H1 (cell line): ENCODE measurements around the gene THOP1. TPM values are rescaled to one million over a fixed set of nuclear protein-coding genes. Genes with fewer than 3 reads are reported as not detected.

ENCODE experiments used
- CTCF ChIA-PET: fragments of 300-600 bp; sonication (Branson Sonifier 250); formaldehyde crosslinking; loops from one replicate; lab custom pipeline; 2021; ENCODE audit not compliant: partially characterized antibody; lab: Charles Lee
- POLR2A ChIA-PET: fragments of 300-600 bp; sonication (Branson Sonifier 250); formaldehyde crosslinking; loops from one replicate; lab custom pipeline; 2021; ENCODE audit warnings: inconsistent platforms; ENCODE audit not compliant: partially characterized antibody; lab: Charles Lee
- DNase-seq, 2 experiments: peaks; one replicate each; pipeline versions ENCODE4 v3.0.0 to v3.0.0-alpha.2; 2010 to 2022; ENCODE audit warnings: low spot score in 2 of 2, low read depth in 1 of 2, mixed read lengths in 1 of 2
- FAIRE-seq: peaks from 2 replicates; lab custom pipeline; 2011; peaks lifted over from hg19 to GRCh38; lab: Jason Lieb, UNC
- H2AFZ ChIP-seq: 2 replicates; pipeline ENCODE4 v1.8.1; 2012; ENCODE audit warnings: low read length, inconsistent platforms
- H2AK5ac ChIP-seq: 2 replicates; pipeline ENCODE4 v1.6.1; 2013; ENCODE audit warnings: low read depth, low read length
- H2BK120ac ChIP-seq: replicated peaks from 2 replicates; pipeline ENCODE3; 2013; ENCODE audit warnings: low read depth, low read length, inconsistent platforms
- H2BK12ac ChIP-seq: 2 replicates; pipeline ENCODE4 v1.6.1; 2013; ENCODE audit warnings: low read depth, low read length
- H2BK15ac ChIP-seq: 2 replicates; pipeline ENCODE4 v1.6.1; 2013; ENCODE audit warnings: low read length
- H2BK20ac ChIP-seq: 2 replicates; pipeline ENCODE4 v1.6.1; 2013; ENCODE audit warnings: low read length
- H2BK5ac ChIP-seq: 2 replicates; pipeline ENCODE4 v1.6.1; 2013; ENCODE audit warnings: low read depth, low read length
- H3K14ac ChIP-seq: 2 replicates; pipeline ENCODE4 v1.6.1; 2013; ENCODE audit warnings: inconsistent platforms; ENCODE audit not compliant: insufficient read length
- H3K18ac ChIP-seq: 2 replicates; pipeline ENCODE4 v1.6.1; 2013; ENCODE audit warnings: low read length; ENCODE audit errors: extremely low read depth
- H3K23ac ChIP-seq: 2 replicates; pipeline ENCODE4 v1.6.1; 2013; ENCODE audit warnings: inconsistent platforms; ENCODE audit not compliant: insufficient read length
- H3K23me2 ChIP-seq: 2 replicates; pipeline ENCODE4 v1.6.1; 2013; ENCODE audit warnings: low read depth, low read length
- H3K27ac ChIP-seq: 2 replicates; pipeline ENCODE4 v1.6.1; 2011; ENCODE audit warnings: low read depth, low read length, inconsistent platforms
- H3K27me3 ChIP-seq, 4 experiments: replicated peaks in 1 of 4; 1 replicate in 1 of 4; 2 replicates in 3 of 4; pipeline versions ENCODE4 v1.6.1 to v1.8.1; 2011 to 2013; ENCODE audit warnings: low read length in 3 of 4, mild to moderate bottlenecking in 3 of 4, inconsistent platforms in 2 of 4, mixed read lengths in 2 of 4, moderate library complexity in 1 of 4; ENCODE audit not compliant: control insufficient read depth in 3 of 4, insufficient read depth in 3 of 4; ENCODE audit errors: extremely low read depth in 1 of 4
- H3K36me3 ChIP-seq, 4 experiments: 2 replicates each; pipeline versions ENCODE4 v1.6.1 to v1.8.1; 2011 to 2013; ENCODE audit warnings: mild to moderate bottlenecking in 4 of 4, low read length in 3 of 4, moderate library complexity in 2 of 4, control low read depth in 1 of 4, inconsistent platforms in 1 of 4; ENCODE audit not compliant: insufficient read depth in 4 of 4, control insufficient read depth in 2 of 4
- H3K4ac ChIP-seq: replicated peaks from 2 replicates; pipeline ENCODE3; 2013; ENCODE audit warnings: low read length, low read depth, mixed read lengths, inconsistent platforms; ENCODE audit not compliant: insufficient read length
- H3K4me1 ChIP-seq, 4 experiments: replicated peaks in 1 of 4; 1 replicate in 1 of 4; 2 replicates in 3 of 4; pipeline versions ENCODE4 v1.6.1 to v1.8.1; 2011 to 2013; ENCODE audit warnings: low read length in 3 of 4, inconsistent platforms in 2 of 4, mixed read lengths in 1 of 4; ENCODE audit not compliant: insufficient read depth in 4 of 4, control insufficient read depth in 3 of 4
- H3K4me2 ChIP-seq, 2 experiments: 2 replicates each; pipeline versions ENCODE4 v1.6.1 to v1.8.1; 2011 to 2013; ENCODE audit warnings: low read depth in 2 of 2, low read length in 2 of 2, control low read depth in 1 of 2, inconsistent platforms in 1 of 2, mild to moderate bottlenecking in 1 of 2; ENCODE audit not compliant: insufficient read depth in 1 of 2
- H3K4me3 ChIP-seq, 4 experiments: fragments of 200-600, 300-600 bp in 1 of 4; sonication (generic), shearing (Covaris generic), sonication (Bioruptor Twin) in 1 of 4; 2 replicates each; pipeline versions ENCODE4 v1.5.1 to v1.8.1; 2011 to 2016; ENCODE audit warnings: low read length in 4 of 4, low read depth in 3 of 4, control low read depth in 2 of 4, inconsistent platforms in 2 of 4, mild to moderate bottlenecking in 2 of 4, mixed read lengths in 1 of 4, moderate library complexity in 1 of 4; ENCODE audit not compliant: insufficient read depth in 2 of 4; ENCODE audit errors: extremely low read depth in 1 of 4
- H3K56ac ChIP-seq: replicated peaks from 2 replicates; pipeline ENCODE3; 2013; ENCODE audit warnings: low read depth, mild to moderate bottlenecking, mixed read lengths, low read length, inconsistent platforms; ENCODE audit not compliant: insufficient read length
- H3K79me1 ChIP-seq: 2 replicates; pipeline ENCODE4 v1.6.1; 2013; ENCODE audit warnings: low read depth, low read length, control low read depth
- H3K79me2 ChIP-seq, 2 experiments: 2 replicates each; pipeline versions ENCODE4 v1.6.1 to v1.8.1; 2012 to 2013; ENCODE audit warnings: low read length in 2 of 2, mild to moderate bottlenecking in 2 of 2, inconsistent platforms in 1 of 2; ENCODE audit not compliant: insufficient read depth in 2 of 2, control insufficient read depth in 1 of 2
- H3K9ac ChIP-seq, 4 experiments: replicated peaks in 1 of 4; 1 replicate in 1 of 4; 2 replicates in 3 of 4; pipeline versions ENCODE4 v1.6.1 to v1.8.1; 2011 to 2013; ENCODE audit warnings: low read depth in 3 of 4, low read length in 3 of 4, control low read depth in 2 of 4, mild to moderate bottlenecking in 2 of 4, moderate library complexity in 2 of 4, inconsistent platforms in 1 of 4; ENCODE audit errors: extremely low read depth in 1 of 4
- H3K9me3 ChIP-seq, 2 experiments: 2 replicates each; pipeline versions ENCODE4 v1.6.1 to v1.8.1; 2012 to 2013; ENCODE audit warnings: mild to moderate bottlenecking in 2 of 2, moderate library complexity in 2 of 2, control low read depth in 1 of 2, inconsistent platforms in 1 of 2, low read depth in 1 of 2, low read length in 1 of 2, mixed read lengths in 1 of 2; ENCODE audit not compliant: insufficient read depth in 2 of 2
- H4K20me1 ChIP-seq, 2 experiments: replicated peaks in 1 of 2; 2 replicates each; pipeline versions ENCODE3 to v1.8.1; 2011 to 2013; ENCODE audit warnings: inconsistent platforms in 2 of 2, low read length in 2 of 2, mild to moderate bottlenecking in 1 of 2; ENCODE audit not compliant: insufficient read depth in 2 of 2, control insufficient read depth in 1 of 2
- H4K5ac ChIP-seq: 2 replicates; pipeline ENCODE4 v1.6.1; 2013; ENCODE audit warnings: low read length, low read depth, mixed read lengths, inconsistent platforms; ENCODE audit not compliant: insufficient read length
- H4K8ac ChIP-seq: 2 replicates; pipeline ENCODE4 v1.8.0; 2013; ENCODE audit warnings: mild to moderate bottlenecking, moderate library complexity, low read length, inconsistent platforms; ENCODE audit not compliant: insufficient read depth; ENCODE audit errors: extremely low read depth
- H4K91ac ChIP-seq: replicated peaks from 2 replicates; pipeline ENCODE3; 2013; ENCODE audit warnings: low read length, mixed read lengths, inconsistent platforms; ENCODE audit not compliant: insufficient read length
- BCL11A ChIP-seq, 2 experiments: IDR thresholded peaks; one replicate each; pipeline ENCODE4 v1.6.1; 2011; ENCODE audit warnings: low read depth in 2 of 2, low read length in 2 of 2, mild to moderate bottlenecking in 2 of 2
- WGBS, 2 experiments: shearing (Covaris generic) in 1 of 2; methylation state at CpG; one replicate each; pipeline versions ENCODE4 v1.1.6 to v1.1.7; 2013 to 2015; ENCODE audit warnings: low lambda C conversion rate in 2 of 2, mixed read lengths in 2 of 2, inconsistent platforms in 1 of 2, low coverage in 1 of 2, missing lambda C conversion rate in 1 of 2; ENCODE audit not compliant: insufficient replicate concordance in 2 of 2, insufficient coverage in 1 of 2, insufficient read length in 1 of 2; ENCODE audit errors: extremely low coverage in 1 of 2, missing lambda C conversion rate in 1 of 2; 5-methylcytosine and 5-hydroxymethylcytosine counted together
- polyA plus RNA-seq, 7 experiments: library from polyadenylated mRNA; depleted of rRNA in 3 of 7; stranded (reverse) in 5 of 7; unstranded in 2 of 7; fragments of >200 nt in 5 of 7; fragments of 200-250 nt in 2 of 7; gene quantifications; 1 replicate in 5 of 7; 2 replicates in 1 of 7; 4 replicates in 1 of 7; pipeline versions ENCODE4 v1.2.1 to v1.2.3, GENCODE V29; 2011 to 2013; ENCODE audit warnings: missing spikeins in 2 of 7, mixed read lengths in 2 of 7
- total RNA-seq: library from RNA; stranded (reverse); fragmentation: NEBNext Ultra II Directional; extraction: Animal tissue kit (Norgen Biotek cat#: 25700); gene quantifications from 2 replicates; pipeline ENCODE4 v1.2.1, GENCODE V29; 2021
- TF ChIP-seq, protein P1 (sequence below): IDR thresholded peaks from 2 replicates; pipeline ENCODE4 v1.6.1; 2012; ENCODE audit warnings: inconsistent platforms

THOP1 gene
- total and polyA plus RNA-seq, 2 of the 8 experiments (the other 6 are each of a cell fraction or from before 2014, with no cell fraction given) = 136 to 159 TPM

DNA sequence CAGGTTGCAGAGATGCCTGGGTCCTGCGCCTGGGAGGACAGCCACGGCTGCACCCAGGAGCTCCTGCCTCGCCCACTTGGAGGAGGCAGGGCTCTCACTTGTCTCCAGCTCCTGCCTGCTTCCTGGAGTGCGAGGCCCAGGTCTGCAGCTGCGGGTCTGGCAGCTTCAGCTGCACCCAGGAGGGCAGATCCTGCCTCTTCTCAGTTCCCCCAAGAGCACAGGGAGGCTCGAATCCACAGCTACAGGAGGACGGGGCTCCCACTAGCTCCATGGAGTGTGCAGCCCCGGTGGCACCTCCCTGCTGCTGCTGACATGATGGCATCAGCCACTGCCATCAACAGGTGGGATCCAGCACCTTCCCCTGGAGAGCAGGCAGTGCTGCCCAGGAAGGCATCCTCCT is 38.8 kb downstream of the THOP1 start:
- H4K8ac ChIP-seq = no peak overlapping the region
- H3K27ac ChIP-seq = no peak overlapping the region
- no peak overlapping the region for H2AFZ ChIP-seq
- no peak overlapping the region for H3K23ac ChIP-seq
- no peak for TF ChIP-seq BCL11A (IDR thresholded peaks at IDR 0.05; ENCODE audit: low read depth in 2 of 2, low read length in 2 of 2)
- TF ChIP-seq, protein P1, sequence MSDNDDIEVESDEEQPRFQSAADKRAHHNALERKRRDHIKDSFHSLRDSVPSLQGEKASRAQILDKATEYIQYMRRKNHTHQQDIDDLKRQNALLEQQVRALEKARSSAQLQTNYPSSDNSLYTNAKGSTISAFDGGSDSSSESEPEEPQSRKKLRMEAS = no peak
- FAIRE-seq = no peak
- H3K79me1 ChIP-seq = no peaks in the 10 kb centered on the region
- no peak overlapping the region for H3K9ac ChIP-seq
- 95% methylated on average over 8 of the region's 8 CpGs; no CpG with 5 or more reads in 1 of the 2 experiments for WGBS, 2 experiments
- H3K27me3 ChIP-seq = no peaks in the 10 kb centered on the region
- no peak overlapping the region for H2BK5ac ChIP-seq
- no peaks in the 10 kb centered on the region for H4K20me1 ChIP-seq
- no peak overlapping the region for H3K56ac ChIP-seq
- H3K9me3 ChIP-seq = peaks cover 11 to 12% of the 10 kb centered on the region in 2 experiments
- no peak overlapping the region for H4K5ac ChIP-seq
- H3K79me2 ChIP-seq = no peaks in the 10 kb centered on the region
- no peak overlapping the region for H4K91ac ChIP-seq
- H2BK20ac ChIP-seq = no peak overlapping the region
- no peak overlapping the region for H3K14ac ChIP-seq
- CTCF ChIA-PET = interaction anchor here (1.2 kb wide), 1 partner anchor 61 kb away, joined by 3 read pairs; no protein-coding TSS in a partner anchor
- no peak overlapping the region for H3K4me2 ChIP-seq
- no peak overlapping the region for H2BK15ac ChIP-seq
- no peak overlapping the region for H2BK12ac ChIP-seq
- H3K23me2 ChIP-seq = peaks cover 4% of the 10 kb centered on the region; the same call in 1 of the 2 replicates
- POLR2A ChIA-PET = no interaction called here
- no peak overlapping the region for H2BK120ac ChIP-seq
- H3K18ac ChIP-seq = no peak overlapping the region
- H3K36me3 ChIP-seq = peaks cover 0 to 21% (median 2%) of the 10 kb centered on the region in 4 experiments; a peak in 4 of 8 replicates
- no peak overlapping the region for H3K4ac ChIP-seq
- no peak overlapping the region for H3K4me3 ChIP-seq
- no peaks in the 10 kb centered on the region for H3K4me1 ChIP-seq
- no peak for DNase-seq
- H2AK5ac ChIP-seq = no peak overlapping the region
